ENCODE measurements around the gene RFX2. TPM values are rescaled to one million over a fixed set of nuclear protein-coding genes. Genes with fewer than 3 reads are reported as not detected.

RFX2 gene
- total and polyA plus RNA-seq, 9 of the 15 experiments (the other 6 are each of a cell fraction or from before 2014, with no cell fraction given): 3.6 to 18.7 (median 8.7) TPM

GRCh38 chr19:6018786-6019185, 91.5 kb downstream of the RFX2 start (continued):
- TF ChIP-seq, protein P1, sequence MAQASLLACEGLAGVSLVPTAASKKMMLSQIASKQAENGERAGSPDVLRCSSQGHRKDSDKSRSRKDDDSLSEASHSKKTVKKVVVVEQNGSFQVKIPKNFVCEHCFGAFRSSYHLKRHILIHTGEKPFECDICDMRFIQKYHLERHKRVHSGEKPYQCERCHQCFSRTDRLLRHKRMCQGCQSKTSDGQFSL (CRISPR knock-in tag; IDR thresholded peaks at IDR 0.05): peak; percentile 94
- TF ChIP-seq, protein P1 (tag; IDR thresholded peaks at IDR 0.05): no peak
- TF ChIP-seq, protein P2, sequence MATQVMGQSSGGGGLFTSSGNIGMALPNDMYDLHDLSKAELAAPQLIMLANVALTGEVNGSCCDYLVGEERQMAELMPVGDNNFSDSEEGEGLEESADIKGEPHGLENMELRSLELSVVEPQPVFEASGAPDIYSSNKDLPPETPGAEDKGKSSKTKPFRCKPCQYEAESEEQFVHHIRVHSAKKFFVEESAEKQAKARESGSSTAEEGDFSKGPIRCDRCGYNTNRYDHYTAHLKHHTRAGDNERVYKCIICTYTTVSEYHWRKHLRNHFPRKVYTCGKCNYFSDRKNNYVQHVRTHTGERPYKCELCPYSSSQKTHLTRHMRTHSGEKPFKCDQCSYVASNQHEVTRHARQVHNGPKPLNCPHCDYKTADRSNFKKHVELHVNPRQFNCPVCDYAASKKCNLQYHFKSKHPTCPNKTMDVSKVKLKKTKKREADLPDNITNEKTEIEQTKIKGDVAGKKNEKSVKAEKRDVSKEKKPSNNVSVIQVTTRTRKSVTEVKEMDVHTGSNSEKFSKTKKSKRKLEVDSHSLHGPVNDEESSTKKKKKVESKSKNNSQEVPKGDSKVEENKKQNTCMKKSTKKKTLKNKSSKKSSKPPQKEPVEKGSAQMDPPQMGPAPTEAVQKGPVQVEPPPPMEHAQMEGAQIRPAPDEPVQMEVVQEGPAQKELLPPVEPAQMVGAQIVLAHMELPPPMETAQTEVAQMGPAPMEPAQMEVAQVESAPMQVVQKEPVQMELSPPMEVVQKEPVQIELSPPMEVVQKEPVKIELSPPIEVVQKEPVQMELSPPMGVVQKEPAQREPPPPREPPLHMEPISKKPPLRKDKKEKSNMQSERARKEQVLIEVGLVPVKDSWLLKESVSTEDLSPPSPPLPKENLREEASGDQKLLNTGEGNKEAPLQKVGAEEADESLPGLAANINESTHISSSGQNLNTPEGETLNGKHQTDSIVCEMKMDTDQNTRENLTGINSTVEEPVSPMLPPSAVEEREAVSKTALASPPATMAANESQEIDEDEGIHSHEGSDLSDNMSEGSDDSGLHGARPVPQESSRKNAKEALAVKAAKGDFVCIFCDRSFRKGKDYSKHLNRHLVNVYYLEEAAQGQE (IDR thresholded peaks at IDR 0.05; ENCODE audit: borderline replicate concordance): peak; percentile 44; the same call in 1 of the 2 replicates
- TF ChIP-seq, protein P2 (CRISPR knock-in tag; IDR thresholded peaks at IDR 0.05; ENCODE audit: low read depth): no peak
- TF ChIP-seq RAD21 (CRISPR knock-in tag; conservative IDR thresholded peaks at IDR 0.05 in 1 of 2, IDR thresholded peaks at IDR 0.05 in 1 of 2): peak in 1 of 2 experiments; percentile 55; a peak in 2 of 4 replicates
